Peyer's patch (tissue), 4 donors: ENCODE measurements around the gene CACNA1A. TPM values are rescaled to one million over a fixed set of nuclear protein-coding genes. Genes with fewer than 3 reads are reported as not detected.

Experiments used
- DNase-seq, 3 donors: peaks; one replicate each; pipeline ENCODE4 v3.0.0-alpha.2; 2017 to 2019
- H3K27ac ChIP-seq, 4 donors: fragments of 200-600 bp; sonication (generic); one replicate each; pipeline ENCODE4 v1.5.1; 2016 to 2019
- H3K27me3 ChIP-seq, 2 donors: fragments of 200-600 bp; sonication (generic); one replicate each; pipeline ENCODE4 v1.5.1; 2019
- H3K36me3 ChIP-seq, 3 donors: fragments of 200-600 bp; sonication (generic); one replicate each; pipeline ENCODE4 v1.5.1; 2016 to 2019
- H3K4me1 ChIP-seq, 4 donors: fragments of 200-600 bp; sonication (generic); one replicate each; pipeline ENCODE4 v1.5.1; 2016 to 2019
- H3K4me3 ChIP-seq, 4 donors: fragments of 200-600 bp; sonication (generic); 1 replicate in 3 of 4; 2 replicates in 1 of 4; pipeline ENCODE4 v1.5.1; 2016 to 2019; ENCODE audit warnings: mild to moderate bottlenecking in 1 of 4
- H3K9me3 ChIP-seq, 4 donors: fragments of 200-600 bp; sonication (generic); one replicate each; pipeline ENCODE4 v1.5.1; 2016 to 2019; ENCODE audit warnings: mild to moderate bottlenecking in 1 of 4
- POLR2A ChIP-seq, 2 donors: fragments of 450-650 bp; IDR thresholded peaks; one replicate each; pipeline ENCODE4 v1.5.1; 2017; ENCODE audit warnings: antibody characterized with exemption in 2 of 2, mild to moderate bottlenecking in 2 of 2, moderate library complexity in 2 of 2
- total RNA-seq, 4 donors: library from RNA; depleted of rRNA; stranded (reverse); fragments of >200 nt; gene quantifications; one replicate each; pipeline ENCODE4 v1.1.0, GENCODE V29; 2016
- TF ChIP-seq, protein P1 (sequence below), 6 experiments: fragments of 450-650 bp in 4 of 6; fragments of 200-600 bp in 2 of 6; sonication (generic) in 1 of 6; IDR thresholded peaks; one replicate each; pipeline ENCODE4 v1.5.1; 2017 to 2019; ENCODE audit warnings: antibody characterized with exemption in 6 of 6, mild to moderate bottlenecking in 3 of 6, moderate library complexity in 1 of 6

The CACNA1A gene
- total RNA-seq, 4 donors from 2014 or later: 16.8 to 25.7 (median 21.7) TPM

DNA sequence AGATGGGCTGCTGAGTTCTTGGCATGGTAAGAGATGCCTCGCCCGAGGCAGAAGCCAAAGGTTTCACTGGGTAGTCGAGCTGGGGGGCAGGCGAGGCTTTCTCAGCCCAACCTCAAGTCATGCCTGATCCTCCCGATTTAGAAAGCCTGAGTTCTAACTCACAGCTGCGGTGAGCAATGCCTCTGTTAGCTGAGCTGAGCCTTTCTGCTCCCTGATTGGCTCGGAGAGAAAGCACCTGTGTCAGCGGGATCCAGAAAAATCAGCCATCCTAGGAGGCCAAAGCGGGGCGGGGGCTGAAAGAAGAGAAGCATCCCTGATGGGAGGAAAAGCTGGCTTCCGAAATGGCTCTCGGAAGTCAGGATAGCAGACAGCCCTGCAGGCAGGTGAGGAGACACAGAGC is 44.7 kb downstream of the CACNA1A start:
- Histone ChIP-seq H3K4me1 (no peaks in the 10 kb centered on the region), H3K36me3 (no peaks in the 10 kb centered on the region), H3K27me3 (no peaks in the 10 kb centered on the region), H3K27ac (no peak overlapping the region), H3K9me3 (no peaks in the 10 kb centered on the region), H3K4me3 (no peak overlapping the region)
- TF ChIP-seq, protein P1, sequence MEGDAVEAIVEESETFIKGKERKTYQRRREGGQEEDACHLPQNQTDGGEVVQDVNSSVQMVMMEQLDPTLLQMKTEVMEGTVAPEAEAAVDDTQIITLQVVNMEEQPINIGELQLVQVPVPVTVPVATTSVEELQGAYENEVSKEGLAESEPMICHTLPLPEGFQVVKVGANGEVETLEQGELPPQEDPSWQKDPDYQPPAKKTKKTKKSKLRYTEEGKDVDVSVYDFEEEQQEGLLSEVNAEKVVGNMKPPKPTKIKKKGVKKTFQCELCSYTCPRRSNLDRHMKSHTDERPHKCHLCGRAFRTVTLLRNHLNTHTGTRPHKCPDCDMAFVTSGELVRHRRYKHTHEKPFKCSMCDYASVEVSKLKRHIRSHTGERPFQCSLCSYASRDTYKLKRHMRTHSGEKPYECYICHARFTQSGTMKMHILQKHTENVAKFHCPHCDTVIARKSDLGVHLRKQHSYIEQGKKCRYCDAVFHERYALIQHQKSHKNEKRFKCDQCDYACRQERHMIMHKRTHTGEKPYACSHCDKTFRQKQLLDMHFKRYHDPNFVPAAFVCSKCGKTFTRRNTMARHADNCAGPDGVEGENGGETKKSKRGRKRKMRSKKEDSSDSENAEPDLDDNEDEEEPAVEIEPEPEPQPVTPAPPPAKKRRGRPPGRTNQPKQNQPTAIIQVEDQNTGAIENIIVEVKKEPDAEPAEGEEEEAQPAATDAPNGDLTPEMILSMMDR (IDR thresholded peaks at IDR 0.05): no peak
- no peak for TF ChIP-seq POLR2A (IDR thresholded peaks at IDR 0.05)
- no peak for DNase-seq

DNA sequence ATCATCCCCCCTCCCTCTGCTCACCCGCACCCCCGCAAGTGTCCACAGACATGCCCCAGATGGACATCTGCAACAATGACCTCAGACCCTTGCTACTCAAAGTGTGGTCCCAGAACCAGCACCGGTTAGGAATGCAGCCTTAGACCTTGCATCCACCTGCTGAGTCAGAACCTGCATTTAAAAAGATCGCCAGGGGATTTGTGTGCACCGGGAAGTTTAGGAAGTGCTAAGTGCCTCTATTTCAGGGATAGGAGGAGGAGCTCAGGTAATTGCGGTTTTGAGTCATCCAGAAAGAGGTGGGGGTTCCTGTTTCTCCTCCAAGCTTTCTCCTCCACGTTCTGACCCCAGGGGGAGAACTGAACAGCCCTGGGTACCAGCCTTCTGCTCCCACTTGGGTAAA is 46.2 kb downstream of the CACNA1A start:
- no peaks in the 10 kb centered on the region for H3K9me3 ChIP-seq
- H3K4me1 ChIP-seq: no peaks in the 10 kb centered on the region
- H3K4me3 ChIP-seq: no peak overlapping the region
- no peak overlapping the region for H3K27ac ChIP-seq
- no peaks in the 10 kb centered on the region for H3K27me3 ChIP-seq
- DNase-seq: no peak
- no peaks in the 10 kb centered on the region for H3K36me3 ChIP-seq
- TF ChIP-seq POLR2A (IDR thresholded peaks at IDR 0.05): no peak
- TF ChIP-seq, protein P1 (IDR thresholded peaks at IDR 0.05): no peak

DNA sequence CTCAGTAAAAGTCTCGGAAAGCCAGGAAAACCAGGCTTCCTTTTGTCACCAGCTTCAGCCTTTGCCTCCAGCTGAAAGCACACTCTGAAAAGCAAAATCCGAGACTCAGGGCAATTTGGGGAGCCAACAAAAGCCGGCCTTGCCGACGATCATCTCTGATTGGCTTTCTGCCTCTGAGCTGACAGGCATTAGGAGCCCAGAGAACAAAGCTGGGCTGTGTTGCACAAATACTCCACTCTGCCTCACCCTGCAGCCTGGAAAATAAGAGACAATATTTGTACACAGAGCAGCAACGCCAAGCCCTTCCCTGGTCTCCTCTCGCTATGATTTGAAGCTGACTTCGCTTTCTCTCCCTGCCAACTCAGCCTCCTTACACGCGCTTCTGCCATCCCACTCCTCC is 46.9 kb downstream of the CACNA1A start:
- H3K36me3 ChIP-seq: no peaks in the 10 kb centered on the region
- DNase-seq: no peak
- no peaks in the 10 kb centered on the region for H3K9me3 ChIP-seq
- H3K4me3 ChIP-seq: no peak overlapping the region
- H3K27me3 ChIP-seq: no peaks in the 10 kb centered on the region
- no peak overlapping the region for H3K27ac ChIP-seq
- TF ChIP-seq, protein P1 (IDR thresholded peaks at IDR 0.05): no peak
- no peak for TF ChIP-seq POLR2A (IDR thresholded peaks at IDR 0.05)
- no peaks in the 10 kb centered on the region for H3K4me1 ChIP-seq

DNA sequence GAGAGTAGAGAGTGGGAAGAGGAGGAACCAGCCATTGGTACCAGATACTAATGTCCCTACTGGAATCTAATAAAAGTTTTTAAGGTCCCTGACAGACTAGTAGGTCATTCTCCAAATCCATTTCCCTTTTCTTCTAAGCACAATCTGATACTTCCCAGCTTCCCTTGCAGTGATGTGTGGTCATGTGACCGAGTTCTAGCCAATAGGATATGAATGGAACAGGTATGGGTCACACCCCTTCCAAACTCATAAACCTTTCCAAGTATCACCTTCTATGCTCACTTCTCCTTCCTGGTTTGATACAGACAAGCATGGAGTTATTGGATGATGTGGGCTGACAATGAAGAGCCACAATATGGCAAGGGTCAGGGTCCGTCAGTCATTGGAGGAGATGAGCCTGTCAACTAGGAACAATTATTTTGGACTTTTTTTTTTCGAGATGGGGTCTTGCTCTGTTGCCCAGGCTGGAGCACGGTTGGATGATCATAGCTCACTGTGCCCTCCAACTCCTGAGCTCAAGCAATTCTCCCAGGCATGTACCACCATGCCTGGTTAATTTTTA is 54.8 kb downstream of the CACNA1A start:
- Histone ChIP-seq H3K4me3 (no peak overlapping the region), H3K27me3 (no peaks in the 10 kb centered on the region), H3K27ac (no peak overlapping the region), H3K9me3 (peaks cover 0 to 12% (median 5%) of the 10 kb centered on the region in 4 donors), H3K4me1 (no peaks in the 10 kb centered on the region), H3K36me3 (no peaks in the 10 kb centered on the region)
- no peak for TF ChIP-seq POLR2A (IDR thresholded peaks at IDR 0.05)
- TF ChIP-seq, protein P1 (IDR thresholded peaks at IDR 0.05): no peak
- no peak for DNase-seq

DNA sequence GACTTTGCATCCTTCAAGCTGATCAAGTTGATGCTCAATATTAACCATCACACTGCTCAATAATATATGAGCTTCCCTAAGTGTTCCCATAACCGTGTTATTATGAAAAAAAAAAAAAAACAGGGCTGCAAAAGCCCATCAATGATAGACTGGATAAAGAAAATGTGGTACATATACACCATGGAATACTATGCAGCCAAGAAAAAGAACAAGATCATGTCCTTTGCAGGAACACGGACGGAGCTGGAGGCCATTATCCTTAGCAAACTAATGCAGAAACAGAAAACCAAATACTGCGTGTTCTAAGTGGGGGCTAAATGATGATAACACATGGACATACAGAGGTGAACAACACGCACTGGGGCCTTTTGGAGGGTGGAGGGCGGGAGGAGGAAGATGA is 58.3 kb downstream of the CACNA1A start:
- Histone ChIP-seq H3K27me3 (no peaks in the 10 kb centered on the region), H3K4me1 (no peaks in the 10 kb centered on the region), H3K4me3 (no peak overlapping the region), H3K9me3 (peaks cover 0 to 12% (median 5%) of the 10 kb centered on the region in 4 donors), H3K36me3 (no peaks in the 10 kb centered on the region), H3K27ac (no peak overlapping the region)
- no peak for TF ChIP-seq POLR2A (IDR thresholded peaks at IDR 0.05)
- TF ChIP-seq, protein P1 (IDR thresholded peaks at IDR 0.05): no peak
- DNase-seq: no peak
